GM10266 (cell line): Measurements from ENCODE around the gene BECN2.
"Not testable (repeated sequence)": the region's sequence is repeated elsewhere in the genome, so short reads cannot be mapped to it uniquely, and the experiment has no call there.

ENCODE experiments used
- DNase-seq: peaks from one replicate; pipeline ENCODE4 v3.0.0; 2012; ENCODE audit errors: extremely low spot score
- TF ChIP-seq, protein P1 (sequence below): IDR thresholded peaks from 2 replicates; pipeline ENCODE4 v1.5.1; 2012; ENCODE audit warnings: mild to moderate bottlenecking, low read depth; ENCODE audit not compliant: control insufficient read depth, insufficient read depth; ENCODE audit errors: missing control alignments

The BECN2 gene

DNA sequence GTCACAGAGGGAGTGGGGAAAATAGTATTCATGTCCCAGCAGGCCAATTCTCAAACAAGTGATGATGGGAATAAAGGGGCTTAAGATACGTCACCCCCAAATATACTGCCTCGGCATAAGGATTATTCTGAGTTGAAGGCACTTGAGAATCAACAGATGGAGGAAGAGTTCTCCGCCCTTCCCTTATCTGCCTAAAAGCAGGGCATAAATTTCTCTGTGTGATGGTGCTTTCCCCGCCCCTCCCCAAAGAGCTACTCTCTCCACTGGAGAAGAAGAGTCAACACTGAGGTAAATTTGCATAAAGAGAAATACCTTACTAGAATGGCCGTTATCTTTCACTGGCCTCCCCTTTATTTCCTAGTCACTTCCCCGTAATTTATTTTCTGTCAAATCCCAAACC, 18.7 kb downstream of the BECN2 start:
- DNase-seq, result no peak
- TF ChIP-seq, protein P1, sequence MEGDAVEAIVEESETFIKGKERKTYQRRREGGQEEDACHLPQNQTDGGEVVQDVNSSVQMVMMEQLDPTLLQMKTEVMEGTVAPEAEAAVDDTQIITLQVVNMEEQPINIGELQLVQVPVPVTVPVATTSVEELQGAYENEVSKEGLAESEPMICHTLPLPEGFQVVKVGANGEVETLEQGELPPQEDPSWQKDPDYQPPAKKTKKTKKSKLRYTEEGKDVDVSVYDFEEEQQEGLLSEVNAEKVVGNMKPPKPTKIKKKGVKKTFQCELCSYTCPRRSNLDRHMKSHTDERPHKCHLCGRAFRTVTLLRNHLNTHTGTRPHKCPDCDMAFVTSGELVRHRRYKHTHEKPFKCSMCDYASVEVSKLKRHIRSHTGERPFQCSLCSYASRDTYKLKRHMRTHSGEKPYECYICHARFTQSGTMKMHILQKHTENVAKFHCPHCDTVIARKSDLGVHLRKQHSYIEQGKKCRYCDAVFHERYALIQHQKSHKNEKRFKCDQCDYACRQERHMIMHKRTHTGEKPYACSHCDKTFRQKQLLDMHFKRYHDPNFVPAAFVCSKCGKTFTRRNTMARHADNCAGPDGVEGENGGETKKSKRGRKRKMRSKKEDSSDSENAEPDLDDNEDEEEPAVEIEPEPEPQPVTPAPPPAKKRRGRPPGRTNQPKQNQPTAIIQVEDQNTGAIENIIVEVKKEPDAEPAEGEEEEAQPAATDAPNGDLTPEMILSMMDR, result no peak

DNA sequence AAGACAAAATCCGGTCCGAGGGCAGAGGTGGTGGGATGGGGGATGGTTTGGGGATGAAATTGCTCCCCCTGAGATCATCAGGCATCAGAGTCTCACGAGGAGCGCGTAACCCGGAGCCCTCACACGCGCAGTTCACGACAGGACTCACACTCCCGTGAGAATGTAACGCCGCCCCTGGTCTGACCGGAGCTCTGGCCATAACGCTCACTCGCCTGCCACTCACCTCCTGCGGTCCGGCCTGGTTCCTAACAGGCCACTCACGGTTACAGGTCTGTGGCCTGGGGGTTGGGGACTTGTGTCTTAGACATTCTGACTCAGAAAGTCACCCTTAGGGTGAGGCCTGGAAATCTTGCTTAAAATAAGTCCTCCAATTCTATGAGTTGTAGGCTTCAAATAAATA, 21.5 kb downstream of the BECN2 start:
- no peak for DNase-seq
- TF ChIP-seq, protein P1, result no peak

DNA sequence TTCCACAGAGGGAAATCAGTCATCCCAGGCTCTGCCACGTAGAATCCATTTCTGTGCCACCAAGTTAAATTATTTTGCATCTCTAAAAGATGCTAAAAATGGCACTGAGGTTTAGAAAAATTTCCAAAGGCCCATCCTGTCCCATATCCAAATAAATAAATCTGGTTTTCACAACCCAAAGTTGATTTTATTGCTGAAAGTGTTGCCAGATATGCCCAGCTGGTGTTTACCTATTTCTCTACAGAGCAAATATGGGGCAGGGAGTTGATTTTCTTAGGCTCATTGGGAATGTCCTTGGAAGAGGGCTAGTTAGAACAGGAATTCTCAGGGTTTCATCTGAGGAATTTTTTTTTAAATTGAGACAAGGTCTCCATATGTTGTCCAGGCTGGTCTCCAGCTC, 22.4 kb downstream of the BECN2 start:
- no peak for DNase-seq
- TF ChIP-seq, protein P1, result no peak

DNA sequence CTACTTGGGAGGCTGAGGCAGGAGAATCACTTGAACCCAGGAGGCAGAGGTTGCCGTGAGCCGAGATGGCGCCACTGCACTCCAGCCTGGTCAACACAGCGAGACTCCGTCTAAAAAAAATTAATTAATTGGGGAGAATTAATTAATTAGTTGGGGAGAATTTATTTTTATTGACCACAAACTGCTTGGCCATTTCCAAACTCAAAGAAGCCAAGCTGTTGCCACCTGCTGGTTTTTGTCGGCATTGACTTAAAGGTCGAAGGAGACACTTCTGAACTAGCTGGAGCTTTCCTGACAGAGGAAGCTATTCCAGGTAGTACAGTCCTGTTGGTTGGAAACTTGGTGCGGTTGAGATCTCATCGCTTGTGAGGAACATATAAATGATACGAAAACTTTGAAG, 28.2 kb downstream of the BECN2 start:
- TF ChIP-seq, protein P1, result peak; percentile 52
- DNase-seq, result peak; percentile 52

DNA sequence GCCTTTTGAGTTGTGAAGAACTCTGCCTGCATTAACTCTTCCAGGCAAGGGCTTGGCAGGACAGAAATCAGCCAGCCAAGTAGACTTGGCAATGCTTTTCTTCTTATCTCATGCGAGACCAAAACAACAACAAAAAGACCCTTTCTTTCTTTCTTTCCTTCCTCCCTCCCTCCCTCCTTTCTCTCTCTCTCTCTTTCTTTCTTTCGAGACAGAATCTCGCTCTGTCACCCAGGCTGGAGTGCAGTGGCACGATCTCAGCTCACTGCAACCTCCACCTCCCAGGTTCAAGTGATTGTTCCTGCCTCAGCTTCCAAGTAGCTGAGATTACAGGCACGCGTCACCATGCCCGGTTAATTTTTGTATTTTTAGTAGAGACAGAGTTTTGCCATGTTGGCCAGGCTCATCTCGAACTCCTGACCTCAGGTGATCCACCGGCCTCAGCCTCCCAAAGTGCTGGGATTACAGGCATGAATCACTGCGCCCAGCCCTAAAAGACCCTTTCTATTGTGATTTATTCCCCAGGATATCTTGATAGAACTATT, 30.9 kb downstream of the BECN2 start:
- DNase-seq, result not testable (repeated sequence)

DNA sequence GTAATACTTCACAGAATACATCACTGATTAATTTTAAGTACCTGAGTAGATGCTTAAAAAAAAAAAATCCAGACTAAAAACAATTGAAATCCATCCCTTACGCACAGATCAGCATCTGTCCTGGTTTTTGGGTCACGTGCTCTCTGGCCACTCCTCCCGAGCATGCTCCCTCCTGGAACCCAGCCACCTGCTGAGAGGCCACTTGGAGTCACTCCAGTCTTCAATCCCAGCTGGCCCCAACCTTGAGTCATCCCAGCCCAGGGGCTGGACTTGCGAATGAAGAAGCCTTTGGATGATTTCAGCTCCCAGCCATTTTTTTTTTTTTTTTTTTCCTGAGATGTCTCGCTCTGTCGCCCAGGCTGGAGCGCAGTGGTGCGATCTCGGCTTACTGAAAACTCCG, 32.5 kb downstream of the BECN2 start:
- no peak for DNase-seq

DNA sequence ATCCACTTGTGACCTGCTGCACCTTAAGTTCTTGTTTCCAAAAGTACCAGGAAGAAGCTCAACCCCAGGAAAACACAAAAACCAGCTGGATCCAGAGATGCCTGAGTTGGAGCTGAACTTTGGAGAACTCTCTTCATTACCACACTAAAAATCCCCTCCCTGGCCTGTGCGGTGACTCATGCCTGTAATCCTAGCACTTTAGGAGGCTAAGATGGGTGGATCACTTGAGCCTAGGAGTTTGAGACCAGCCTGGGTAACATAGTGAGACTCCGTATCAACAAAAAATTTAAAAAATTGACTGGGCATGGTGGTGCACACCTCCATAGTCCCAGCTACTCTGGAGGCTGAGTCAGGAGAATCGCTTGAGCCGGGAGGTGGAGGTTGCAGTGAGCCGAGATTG, 35.2 kb downstream of the BECN2 start:
- TF ChIP-seq, protein P1, result no peak
- DNase-seq, result no peak

More for the DNA sequence above, 32.5 kb downstream of the BECN2 start:
- TF ChIP-seq, protein P1, result no peak

DNA sequence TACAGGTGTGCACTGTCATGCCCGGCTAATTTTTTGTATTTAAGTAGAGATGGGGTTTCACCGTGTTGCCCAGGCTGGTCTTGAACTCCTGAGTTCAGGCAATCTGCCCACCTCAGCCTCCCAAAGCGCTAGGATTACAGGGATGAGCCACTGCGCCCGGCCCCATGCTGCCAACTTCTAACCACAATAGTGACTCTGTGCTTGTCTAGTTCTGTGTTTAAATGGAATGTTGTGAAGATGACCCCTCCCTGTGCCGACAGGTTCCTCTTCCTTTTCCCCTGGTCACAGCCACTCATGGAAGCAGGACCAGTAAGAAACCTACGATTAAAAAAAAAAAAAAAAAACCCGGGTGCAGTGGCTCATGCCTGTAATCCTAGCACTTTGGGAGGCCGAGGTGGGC, 36.6 kb downstream of the BECN2 start:
- DNase-seq, result no peak

More for the DNA sequence above, 36.6 kb downstream of the BECN2 start:
- TF ChIP-seq, protein P1, result no peak
